HFFc6 (cell line): ENCODE results near the gene NUBP2. TPM values are rescaled to one million over a fixed set of nuclear protein-coding genes. Genes with fewer than 3 reads are reported as not detected.

Experiments used
- DNase-seq: peaks from one replicate; pipeline ENCODE4 v3.0.0-alpha.2; 2018
- H3K27ac Mint-ChIP-seq: 2 replicates; pipeline ENCODE4 v1.8.0; 2020; ENCODE audit warnings: mild to moderate bottlenecking, mixed read lengths
- H3K27me3 Mint-ChIP-seq: 2 replicates; pipeline ENCODE4 v1.8.0; 2021; ENCODE audit warnings: mild to moderate bottlenecking, moderate library complexity, mixed read lengths; ENCODE audit not compliant: insufficient read depth
- H3K36me3 Mint-ChIP-seq: 2 replicates; pipeline ENCODE4 v1.8.0; 2021; ENCODE audit warnings: low read depth, mixed read lengths
- H3K4me1 Mint-ChIP-seq: 2 replicates; pipeline ENCODE4 v1.8.0; 2020; ENCODE audit warnings: low read depth, mixed read lengths
- H3K4me3 Mint-ChIP-seq: 2 replicates; pipeline ENCODE4 v1.8.0; 2020; ENCODE audit warnings: mild to moderate bottlenecking, moderate library complexity, mixed read lengths
- H3K9me3 Mint-ChIP-seq: 2 replicates; pipeline ENCODE4 v1.8.0; 2020; ENCODE audit warnings: mild to moderate bottlenecking, mixed read lengths
- CTCF ChIP-seq: fragments of 200-600 bp; sonication (generic); IDR thresholded peaks from 2 replicates; pipeline ENCODE4 v1.5.0; 2021; ENCODE audit warnings: antibody characterized with exemption, mild to moderate bottlenecking
- total RNA-seq, 6 experiments: library from RNA; stranded (reverse); fragmentation: NEBNext Ultra II Directional; extraction: Animal tissue kit (Norgen Biotek cat#: 25700); gene quantifications; 2 replicates in 1 of 6; 3 replicates in 5 of 6; pipeline ENCODE4 v1.2.3, GENCODE V29; 2021

Gene NUBP2
- total RNA-seq, 6 experiments from 2014 or later, result 41.5 to 53.8 (median 43.5) TPM

GRCh38 chr16:1768061-1768766 is 14.5 kb upstream of the NUBP2 start:
- no peak overlapping the region for H3K4me3 Mint-ChIP-seq
- H3K27ac Mint-ChIP-seq, result no peak overlapping the region
- TF ChIP-seq CTCF, result no peak
- peaks cover 17% of the 10 kb centered on the region for H3K4me1 Mint-ChIP-seq
- H3K36me3 Mint-ChIP-seq, result peaks cover 11% of the 10 kb centered on the region
- peaks cover 12% of the 10 kb centered on the region for H3K27me3 Mint-ChIP-seq
- no peak for DNase-seq
- no peaks in the 10 kb centered on the region for H3K9me3 Mint-ChIP-seq

GRCh38 chr16:1768767-1769401 is 13.9 kb upstream of the NUBP2 start:
- Mint-ChIP-seq H3K36me3 (peaks cover 11% of the 10 kb centered on the region), H3K4me3 (no peak overlapping the region), H3K27ac (no peak overlapping the region), H3K9me3 (no peaks in the 10 kb centered on the region), H3K4me1 (peaks cover 17% of the 10 kb centered on the region), H3K27me3 (peaks cover 13% of the 10 kb centered on the region)
- DNase-seq, result no peak
- no peak for TF ChIP-seq CTCF

GRCh38 chr16:1769402-1770300 is 13.1 kb upstream of the NUBP2 start:
- no peaks in the 10 kb centered on the region for H3K9me3 Mint-ChIP-seq
- peaks cover 11% of the 10 kb centered on the region for H3K36me3 Mint-ChIP-seq
- H3K27ac Mint-ChIP-seq, result peak overlapping the region; percentile 69
- TF ChIP-seq CTCF, result no peak
- peaks cover 17% of the 10 kb centered on the region for H3K4me1 Mint-ChIP-seq
- peak overlapping the region; percentile 86 for H3K4me3 Mint-ChIP-seq
- DNase-seq, result no peak
- peaks cover 15% of the 10 kb centered on the region for H3K27me3 Mint-ChIP-seq

GRCh38 chr16:1770328-1771187 is 12.2 kb upstream of the NUBP2 start:
- peak overlapping the region; percentile 95 for H3K4me3 Mint-ChIP-seq
- peaks cover 15% of the 10 kb centered on the region for H3K27me3 Mint-ChIP-seq
- peak; percentile 40 for DNase-seq
- peaks cover 17% of the 10 kb centered on the region for H3K4me1 Mint-ChIP-seq
- H3K36me3 Mint-ChIP-seq, result peaks cover 11% of the 10 kb centered on the region
- TF ChIP-seq CTCF, result no peak
- H3K9me3 Mint-ChIP-seq, result no peaks in the 10 kb centered on the region
- H3K27ac Mint-ChIP-seq, result peak overlapping the region; percentile 69
